Coronary artery (tissue), 2 donors: ENCODE measurements around the gene KCNJ6.

Experiments
- DNase-seq: peaks from one replicate; pipeline ENCODE4 v3.0.0-alpha.2; 2017; ENCODE audit warnings: low spot score
- H3K27ac ChIP-seq, 2 donors: fragments of 200-600 bp; sonication (generic); one replicate each; pipeline ENCODE4 v1.5.1; 2016 to 2019
- H3K4me3 ChIP-seq: fragments of 200-600 bp; sonication (generic); 2 replicates; pipeline ENCODE4 v1.5.1; 2016; ENCODE audit warnings: mild to moderate bottlenecking, moderate library complexity
- CTCF ChIP-seq: fragments of 200-600 bp; sonication (generic); IDR thresholded peaks from one replicate; pipeline ENCODE4 v1.5.1; 2019; ENCODE audit warnings: antibody characterized with exemption

Gene KCNJ6

GRCh38 chr21:37916310-37917051 is at the start of gene KCNJ6:
TSS of gene KCNJ6 (minus strand) at chr21:37916457. CDS start at chr21:37840682, 75,775 bp downstream.
- H3K4me3 ChIP-seq, result peak within 1 kb of the TSS; percentile 61
- TF ChIP-seq CTCF, result no peak
- DNase-seq, result no peak
- H3K27ac ChIP-seq, result no peak within 1 kb of the TSS

GRCh38 chr21:37965088-37965805 is 49.0 kb upstream of the KCNJ6 start:
- Histone ChIP-seq H3K27ac (no peak overlapping the region), H3K4me3 (no peak overlapping the region)
- TF ChIP-seq CTCF, result no peak
- no peak for DNase-seq

GRCh38 chr21:37958537-37958936 is 42.3 kb upstream of the KCNJ6 start:
- no peak overlapping the region for H3K4me3 ChIP-seq
- no peak for DNase-seq
- TF ChIP-seq CTCF, result no peak
- no peak overlapping the region for H3K27ac ChIP-seq

- H3K27ac ChIP-seq, result no peak overlapping the region
- no peak overlapping the region for H3K4me3 ChIP-seq
- no peak for TF ChIP-seq CTCF
- no peak for DNase-seq
Observed at GRCh38 chr21:37956772-37957171, 40.5 kb upstream of the KCNJ6 start.

- no peak for DNase-seq
- H3K4me3 ChIP-seq, result no peak overlapping the region
Observed at GRCh38 chr21:37945036-37945435, 28.8 kb upstream of the KCNJ6 start.

GRCh38 chr21:37944496-37944895 is 28.2 kb upstream of the KCNJ6 start:
- no peak overlapping the region for H3K4me3 ChIP-seq
- no peak overlapping the region for H3K27ac ChIP-seq
- TF ChIP-seq CTCF, result no peak
- no peak for DNase-seq

More at GRCh38 chr21:37945036-37945435, 28.8 kb upstream of the KCNJ6 start:
- H3K27ac ChIP-seq, result no peak overlapping the region
- TF ChIP-seq CTCF, result no peak

GRCh38 chr21:37940691-37941090 is 24.4 kb upstream of the KCNJ6 start:
- Histone ChIP-seq H3K27ac (no peak overlapping the region), H3K4me3 (no peak overlapping the region)
- no peak for TF ChIP-seq CTCF
- no peak for DNase-seq
